Mesendoderm (in vitro differentiated cells): Measurements from ENCODE around the gene ZNRF2.

Experiments used
- DNase-seq: peaks from one replicate; pipeline ENCODE4 v3.0.0; 2013
- H2AK5ac ChIP-seq: 2 replicates; pipeline ENCODE4 v1.6.1; 2013; ENCODE audit warnings: low read length, inconsistent platforms
- H2BK120ac ChIP-seq: 2 replicates; pipeline ENCODE4 v1.6.1; 2013; ENCODE audit warnings: low read depth, mild to moderate bottlenecking, low read length, moderate library complexity, mixed read lengths
- H2BK15ac ChIP-seq: replicated peaks from 2 replicates; pipeline ENCODE4 v1.6.1; 2013; ENCODE audit warnings: low read depth, mild to moderate bottlenecking, moderate library complexity
- H2BK5ac ChIP-seq: 2 replicates; pipeline ENCODE4 v1.6.1; 2013; ENCODE audit warnings: low read length, inconsistent platforms
- H3K18ac ChIP-seq: 2 replicates; pipeline ENCODE4 v1.6.1; 2013; ENCODE audit warnings: mild to moderate bottlenecking, low read length, mixed read lengths
- H3K23ac ChIP-seq: one replicate; pipeline ENCODE4 v1.6.1; 2013; ENCODE audit warnings: low read length
- H3K27ac ChIP-seq: 2 replicates; pipeline ENCODE4 v1.5.1; 2013; ENCODE audit warnings: low read depth, mild to moderate bottlenecking, inconsistent platforms, low read length, moderate library complexity
- H3K27me3 ChIP-seq: 2 replicates; pipeline ENCODE4 v1.6.1; 2013; ENCODE audit warnings: low read length, control low read depth, mild to moderate bottlenecking, inconsistent platforms; ENCODE audit not compliant: insufficient read depth, poor library complexity
- H3K36me3 ChIP-seq: 2 replicates; pipeline ENCODE4 v1.6.1; 2013; ENCODE audit warnings: low read length, inconsistent platforms; ENCODE audit not compliant: control insufficient read depth, insufficient read depth
- H3K4ac ChIP-seq: one replicate; pipeline ENCODE4 v1.6.1; 2013; ENCODE audit warnings: low read depth, mild to moderate bottlenecking, low read length, moderate library complexity
- H3K4me1 ChIP-seq: 2 replicates; pipeline ENCODE4 v1.6.1; 2013; ENCODE audit warnings: low read depth, low read length, inconsistent platforms; ENCODE audit not compliant: control insufficient read depth
- H3K4me2 ChIP-seq: 2 replicates; pipeline ENCODE4 v1.6.1; 2013; ENCODE audit warnings: low read length
- H3K4me3 ChIP-seq: 2 replicates; pipeline ENCODE4 v1.5.1; 2013; ENCODE audit warnings: mild to moderate bottlenecking, low read length
- H3K56ac ChIP-seq: one replicate; pipeline ENCODE4 v1.6.1; 2013; ENCODE audit warnings: low read length
- H3K79me1 ChIP-seq: 2 replicates; pipeline ENCODE4 v1.6.1; 2013; ENCODE audit warnings: low read length, inconsistent platforms
- H3K79me2 ChIP-seq: 2 replicates; pipeline ENCODE4 v1.6.1; 2013; ENCODE audit warnings: mild to moderate bottlenecking, low read length; ENCODE audit not compliant: control insufficient read depth, insufficient read depth
- H3K9ac ChIP-seq: 2 replicates; pipeline ENCODE4 v1.6.1; 2013; ENCODE audit warnings: low read length, inconsistent platforms
- H4K5ac ChIP-seq: one replicate; pipeline ENCODE4 v1.6.1; 2013; ENCODE audit warnings: low read length
- H4K8ac ChIP-seq: one replicate; pipeline ENCODE4 v1.6.1; 2013; ENCODE audit warnings: low read depth, mild to moderate bottlenecking, control low read depth, low read length, moderate library complexity
- WGBS: extraction: QIAGEN DNeasy Blood & Tissue Kit; methylation state at CpG from one replicate; pipeline ENCODE4 v1.1.7; 2013; ENCODE audit warnings: low lambda C conversion rate, missing lambda C conversion rate; ENCODE audit not compliant: insufficient coverage; ENCODE audit errors: extremely low coverage; 5-methylcytosine and 5-hydroxymethylcytosine counted together

The ZNRF2 gene

DNA sequence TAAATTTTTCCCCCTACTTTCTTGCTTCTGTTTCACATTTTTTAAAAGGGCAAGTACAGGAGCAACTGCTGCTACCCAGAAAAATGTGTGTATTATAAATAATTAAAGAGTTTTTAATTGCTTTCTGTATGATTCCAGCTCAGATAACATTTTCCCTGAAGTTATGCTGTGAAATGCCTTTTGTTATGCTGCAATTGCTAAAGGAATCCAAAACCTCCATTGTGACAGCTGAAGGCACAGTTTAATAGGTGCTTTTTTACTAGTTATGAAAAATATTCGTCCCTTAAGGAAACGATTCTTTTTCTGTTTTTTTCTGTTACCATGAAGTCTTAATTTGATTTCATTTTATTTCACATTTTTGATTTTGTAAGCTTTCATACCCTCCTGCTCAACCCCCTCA, 83.2 kb downstream of the ZNRF2 start:
- Histone ChIP-seq H3K4me2 (no peak overlapping the region), H2AK5ac (no peak overlapping the region), H3K9ac (no peak overlapping the region), H4K5ac (no peak overlapping the region), H2BK15ac (no peak overlapping the region), H3K4ac (no peak overlapping the region), H2BK120ac (no peak overlapping the region), H4K8ac (no peak overlapping the region), H3K79me1 (no peaks in the 10 kb centered on the region), H3K36me3 (no peaks in the 10 kb centered on the region), H3K56ac (no peak overlapping the region), H3K79me2 (no peaks in the 10 kb centered on the region), H2BK5ac (no peak overlapping the region), H3K4me1 (no peaks in the 10 kb centered on the region), H3K4me3 (no peak overlapping the region), H3K18ac (no peak overlapping the region), H3K27me3 (no peaks in the 10 kb centered on the region), H3K23ac (no peak overlapping the region), H3K27ac (no peak overlapping the region)
- no CpG with 5 or more reads among the region's 2 CpGs for WGBS
- no peak for DNase-seq

DNA sequence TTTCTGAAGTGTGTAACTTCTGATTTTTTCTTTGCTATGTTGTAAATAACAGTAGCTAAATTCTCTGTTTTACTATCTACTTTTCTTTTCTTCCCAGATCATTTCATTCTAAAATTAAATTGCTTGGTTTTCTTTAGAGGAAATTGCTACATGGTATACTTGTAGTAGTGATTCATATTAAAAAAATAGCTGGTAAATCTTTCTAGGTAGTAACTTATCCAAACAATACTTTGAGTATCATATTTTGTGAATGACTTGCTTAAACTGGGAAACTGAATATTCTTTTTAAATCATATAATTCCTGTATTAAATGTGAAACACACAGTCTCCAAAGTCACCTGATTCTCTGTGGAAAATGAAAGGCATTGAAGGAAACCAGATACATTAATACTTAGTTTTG, 85.5 kb downstream of the ZNRF2 start:
- no peak overlapping the region for H3K27ac ChIP-seq
- no peak overlapping the region for H2AK5ac ChIP-seq
- H3K36me3 ChIP-seq, result no peaks in the 10 kb centered on the region
- no peak overlapping the region for H3K9ac ChIP-seq
- no peak overlapping the region for H2BK15ac ChIP-seq
- H4K5ac ChIP-seq, result no peak overlapping the region
- no peak overlapping the region for H2BK5ac ChIP-seq
- H4K8ac ChIP-seq, result no peak overlapping the region
- H3K56ac ChIP-seq, result no peak overlapping the region
- no peaks in the 10 kb centered on the region for H3K79me1 ChIP-seq
- no peaks in the 10 kb centered on the region for H3K27me3 ChIP-seq
- H2BK120ac ChIP-seq, result no peak overlapping the region
- H3K4me1 ChIP-seq, result no peaks in the 10 kb centered on the region
- H3K23ac ChIP-seq, result no peak overlapping the region
- H3K79me2 ChIP-seq, result no peaks in the 10 kb centered on the region
- H3K4ac ChIP-seq, result no peak overlapping the region
- no peak for DNase-seq
- H3K4me3 ChIP-seq, result no peak overlapping the region
- H3K4me2 ChIP-seq, result no peak overlapping the region
- H3K18ac ChIP-seq, result no peak overlapping the region

DNA sequence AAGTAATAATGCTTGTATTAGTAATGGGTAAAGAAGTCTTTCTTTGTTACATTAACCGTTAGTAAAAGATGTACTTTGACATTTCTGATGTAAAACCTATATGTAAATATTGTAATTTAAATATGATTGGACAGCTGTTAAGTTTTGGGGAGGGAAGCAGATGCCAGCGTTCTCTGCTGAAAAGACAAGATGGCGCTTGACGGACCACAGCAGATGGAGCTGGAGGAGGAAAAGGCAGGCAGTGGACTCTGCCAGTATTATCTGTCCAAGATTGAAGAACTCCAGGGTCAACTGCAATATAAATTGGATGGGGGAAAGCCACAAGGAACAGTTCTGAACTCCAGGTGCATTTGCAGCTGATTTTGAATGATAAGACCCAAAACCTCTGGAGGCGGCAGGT, 86.9 kb downstream of the ZNRF2 start:
- Histone ChIP-seq H3K9ac (no peak overlapping the region), H3K79me1 (no peaks in the 10 kb centered on the region), H4K8ac (no peak overlapping the region), H3K79me2 (no peaks in the 10 kb centered on the region), H2AK5ac (no peak overlapping the region), H3K36me3 (no peaks in the 10 kb centered on the region), H3K4me3 (no peak overlapping the region), H3K27ac (no peak overlapping the region), H3K56ac (no peak overlapping the region), H3K4me2 (no peak overlapping the region), H3K18ac (no peak overlapping the region), H2BK15ac (no peak overlapping the region), H2BK120ac (no peak overlapping the region), H2BK5ac (no peak overlapping the region), H3K27me3 (no peaks in the 10 kb centered on the region), H3K4me1 (no peaks in the 10 kb centered on the region), H3K23ac (no peak overlapping the region), H3K4ac (no peak overlapping the region), H4K5ac (no peak overlapping the region)
- 100% methylated on average over 1 of the region's 5 CpGs for WGBS
- DNase-seq, result no peak

DNA sequence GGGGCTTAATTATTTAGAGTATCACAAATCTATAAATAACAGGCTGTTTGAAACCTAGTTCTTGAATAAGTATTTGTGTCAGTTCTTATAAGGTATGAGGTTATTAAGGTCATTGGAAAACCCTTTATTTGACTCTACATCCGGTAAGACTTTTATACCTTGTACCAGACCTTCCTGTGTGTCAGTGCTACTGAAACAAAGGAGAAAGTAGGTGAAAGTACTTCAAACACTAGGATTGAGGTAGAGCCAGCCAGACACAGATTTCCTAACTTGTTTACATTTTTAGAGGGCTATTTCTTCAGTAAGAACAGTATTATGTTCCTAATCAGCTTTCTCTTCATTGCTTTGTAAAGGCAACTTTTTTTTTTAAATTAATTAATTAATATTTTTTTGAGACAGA, 93.9 kb downstream of the ZNRF2 start:
- no peaks in the 10 kb centered on the region for H3K27me3 ChIP-seq
- no CpG with 5 or more reads among the region's 1 CpG for WGBS

DNA sequence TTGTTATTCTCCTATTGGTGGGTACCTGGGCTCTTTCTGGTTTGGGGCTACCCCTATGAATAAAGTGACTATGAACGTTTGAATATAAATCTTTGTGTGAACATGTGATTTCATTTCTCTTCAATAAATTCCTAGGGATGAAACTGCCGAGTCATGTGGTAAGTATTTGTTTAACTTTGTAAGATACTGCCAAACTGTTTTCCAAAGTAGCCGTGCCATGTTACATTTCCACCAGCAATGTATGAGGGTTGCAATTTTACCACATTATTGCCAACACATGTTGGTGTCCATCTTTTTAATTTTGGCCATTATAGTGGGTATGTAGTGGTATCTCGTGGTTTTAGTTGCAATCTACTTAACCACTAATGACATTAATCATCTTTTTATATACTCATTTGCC, 94.7 kb downstream of the ZNRF2 start:
- Histone ChIP-seq H3K4me2 (no peak overlapping the region), H3K79me1 (no peaks in the 10 kb centered on the region), H3K27me3 (no peaks in the 10 kb centered on the region), H4K5ac (no peak overlapping the region), H3K23ac (no peak overlapping the region), H2BK120ac (no peak overlapping the region), H3K4me3 (no peak overlapping the region), H3K36me3 (no peaks in the 10 kb centered on the region), H3K79me2 (no peaks in the 10 kb centered on the region), H2AK5ac (no peak overlapping the region), H3K4ac (no peak overlapping the region), H4K8ac (no peak overlapping the region), H3K18ac (no peak overlapping the region), H3K4me1 (no peaks in the 10 kb centered on the region), H3K9ac (no peak overlapping the region), H2BK5ac (no peak overlapping the region), H3K56ac (no peak overlapping the region), H2BK15ac (no peak overlapping the region), H3K27ac (no peak overlapping the region)
- WGBS, result no CpG with 5 or more reads among the region's 4 CpGs
- DNase-seq, result no peak

More for the DNA sequence above, 93.9 kb downstream of the ZNRF2 start:
- no peak overlapping the region for H3K56ac ChIP-seq
- H3K4me1 ChIP-seq, result no peaks in the 10 kb centered on the region
- no peaks in the 10 kb centered on the region for H3K79me1 ChIP-seq
- no peak overlapping the region for H3K18ac ChIP-seq
- H4K5ac ChIP-seq, result no peak overlapping the region
- no peak overlapping the region for H3K4me3 ChIP-seq
- H2BK15ac ChIP-seq, result no peak overlapping the region
- H3K79me2 ChIP-seq, result no peaks in the 10 kb centered on the region
- H2AK5ac ChIP-seq, result no peak overlapping the region
- no peak overlapping the region for H4K8ac ChIP-seq
- no peak overlapping the region for H3K4me2 ChIP-seq
- no peak overlapping the region for H3K23ac ChIP-seq
- H3K4ac ChIP-seq, result no peak overlapping the region
- H3K36me3 ChIP-seq, result no peaks in the 10 kb centered on the region
- no peak overlapping the region for H3K9ac ChIP-seq
- no peak overlapping the region for H2BK120ac ChIP-seq
- DNase-seq, result no peak
- no peak overlapping the region for H3K27ac ChIP-seq
- no peak overlapping the region for H2BK5ac ChIP-seq

DNA sequence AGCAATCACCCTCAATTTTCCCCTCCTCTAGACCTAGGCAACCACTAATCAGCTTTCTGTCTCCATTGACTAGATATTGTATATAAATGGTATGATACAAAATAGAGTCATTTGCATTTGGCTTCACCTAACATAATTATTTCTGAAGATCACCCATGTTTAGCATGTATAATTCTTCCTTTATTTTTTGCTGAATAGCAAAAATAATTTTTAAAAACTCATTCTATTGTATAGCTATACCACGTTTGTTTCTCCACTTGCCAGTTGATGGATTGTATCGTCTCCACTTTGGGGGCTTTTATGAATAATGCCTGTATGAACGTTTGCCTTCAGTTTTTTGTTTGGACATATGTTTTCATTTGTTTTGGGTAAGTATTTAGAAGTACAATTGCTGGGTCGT, 95.3 kb downstream of the ZNRF2 start:
- H3K4me1 ChIP-seq, result no peaks in the 10 kb centered on the region
- H3K79me1 ChIP-seq, result no peaks in the 10 kb centered on the region
- no peak overlapping the region for H4K5ac ChIP-seq
- H3K4me3 ChIP-seq, result no peak overlapping the region
- no peak for DNase-seq
- H3K56ac ChIP-seq, result no peak overlapping the region
- no peak overlapping the region for H3K4me2 ChIP-seq
- H3K79me2 ChIP-seq, result no peaks in the 10 kb centered on the region
- H3K36me3 ChIP-seq, result no peaks in the 10 kb centered on the region
- no peak overlapping the region for H3K4ac ChIP-seq
- H3K18ac ChIP-seq, result no peak overlapping the region
- no peak overlapping the region for H2AK5ac ChIP-seq
- H2BK15ac ChIP-seq, result no peak overlapping the region
- H3K23ac ChIP-seq, result no peak overlapping the region
- H2BK5ac ChIP-seq, result no peak overlapping the region
- no CpG with 5 or more reads among the region's 4 CpGs for WGBS
- no peak overlapping the region for H3K27ac ChIP-seq
- H3K27me3 ChIP-seq, result no peaks in the 10 kb centered on the region
- H4K8ac ChIP-seq, result no peak overlapping the region
- H2BK120ac ChIP-seq, result no peak overlapping the region
- H3K9ac ChIP-seq, result no peak overlapping the region
